AG10803 (cell line): Measurements from ENCODE around the gene DDX50.

Source experiments
- DNase-seq: peaks from one replicate; pipeline ENCODE4 v3.0.0; 2010; ENCODE audit warnings: low read depth
- H3K4me3 ChIP-seq: 2 replicates; pipeline ENCODE4 v1.5.1; 2011; ENCODE audit warnings: mild to moderate bottlenecking, low read length, control low read depth
- CTCF ChIP-seq: conservative IDR thresholded peaks from 2 replicates; pipeline ENCODE4 v1.5.1; 2011; ENCODE audit warnings: mild to moderate bottlenecking, low read length, control low read depth, inconsistent platforms

Gene DDX50

DNA sequence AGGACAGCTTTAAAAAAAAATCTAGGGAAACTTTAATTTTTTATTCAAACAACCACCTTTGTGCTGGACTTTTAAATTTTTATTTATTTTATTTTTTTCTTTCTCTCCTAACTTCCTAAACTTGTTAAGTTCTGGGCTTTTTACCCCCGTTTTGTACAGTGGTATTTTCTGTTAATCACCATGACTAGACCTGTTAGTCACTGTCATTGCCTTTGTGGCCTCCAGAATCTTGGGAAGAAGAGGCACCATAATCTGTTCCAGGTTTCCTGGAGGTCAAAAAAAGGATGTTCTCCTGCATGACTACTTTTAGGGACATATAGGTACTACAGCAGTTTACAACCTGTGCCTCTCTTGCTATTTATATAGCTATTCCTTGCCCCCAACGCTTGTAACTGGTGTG, 31.1 kb upstream of the DDX50 start:
- no peak for TF ChIP-seq CTCF
- no peak overlapping the region for H3K4me3 ChIP-seq
- DNase-seq: no peak

DNA sequence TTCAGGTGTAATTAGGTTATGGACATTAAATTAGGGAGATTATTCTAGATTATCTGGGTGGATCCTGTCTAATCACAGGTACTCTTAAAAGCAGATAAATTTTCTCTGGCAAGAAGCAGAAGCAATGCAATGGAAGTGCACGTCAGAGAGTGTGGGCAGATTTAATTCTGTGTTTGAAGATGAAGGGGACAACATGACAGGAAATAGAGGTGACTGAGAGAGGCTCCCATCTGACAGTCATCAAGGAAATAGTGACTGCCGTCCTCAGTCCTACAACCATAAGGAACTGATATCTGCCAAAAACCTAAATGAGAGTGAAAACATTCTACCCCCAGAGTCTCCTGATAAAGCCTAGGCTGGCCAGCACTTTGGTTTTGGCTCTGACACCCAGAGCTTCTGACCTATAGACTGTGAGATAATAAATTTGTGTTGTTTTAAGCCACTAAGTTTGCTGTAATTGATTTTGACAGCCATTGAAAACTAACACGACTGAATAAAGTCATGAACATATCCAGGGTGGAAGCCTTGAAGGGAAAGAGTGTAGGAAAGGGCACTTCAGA, 30.5 kb upstream of the DDX50 start:
- no peak overlapping the region for H3K4me3 ChIP-seq
- no peak for TF ChIP-seq CTCF
- no peak for DNase-seq

DNA sequence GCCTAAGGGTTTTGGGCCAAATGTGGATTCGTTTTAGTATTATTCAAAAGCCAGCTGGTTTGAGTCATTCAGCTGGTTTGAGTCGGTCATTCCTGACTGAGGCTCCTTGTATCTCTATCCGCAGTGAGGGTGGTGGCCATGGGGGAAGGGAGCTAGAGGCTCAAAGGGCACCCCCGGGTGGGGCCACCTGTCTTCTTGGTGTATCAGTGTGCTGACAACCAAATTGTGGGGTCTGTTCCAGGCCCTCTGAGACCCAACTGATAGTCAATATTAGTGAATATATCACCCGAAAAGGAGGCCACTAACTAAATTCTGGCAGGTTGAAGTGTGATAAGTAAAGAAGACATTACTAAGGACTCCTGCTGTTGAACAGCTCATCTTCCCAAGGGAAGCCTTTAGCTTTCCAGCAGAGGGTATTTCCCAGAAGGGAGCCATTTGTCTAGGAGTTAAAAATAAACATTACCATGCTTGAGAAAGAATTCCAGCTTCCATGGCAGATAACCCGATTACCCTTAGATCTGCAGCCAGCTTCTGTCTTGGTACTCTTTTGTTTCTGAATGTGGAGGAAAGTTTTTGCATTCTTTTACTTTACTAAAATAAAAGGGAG, 29.9 kb upstream of the DDX50 start:
- peak; percentile 35 for DNase-seq

DNA sequence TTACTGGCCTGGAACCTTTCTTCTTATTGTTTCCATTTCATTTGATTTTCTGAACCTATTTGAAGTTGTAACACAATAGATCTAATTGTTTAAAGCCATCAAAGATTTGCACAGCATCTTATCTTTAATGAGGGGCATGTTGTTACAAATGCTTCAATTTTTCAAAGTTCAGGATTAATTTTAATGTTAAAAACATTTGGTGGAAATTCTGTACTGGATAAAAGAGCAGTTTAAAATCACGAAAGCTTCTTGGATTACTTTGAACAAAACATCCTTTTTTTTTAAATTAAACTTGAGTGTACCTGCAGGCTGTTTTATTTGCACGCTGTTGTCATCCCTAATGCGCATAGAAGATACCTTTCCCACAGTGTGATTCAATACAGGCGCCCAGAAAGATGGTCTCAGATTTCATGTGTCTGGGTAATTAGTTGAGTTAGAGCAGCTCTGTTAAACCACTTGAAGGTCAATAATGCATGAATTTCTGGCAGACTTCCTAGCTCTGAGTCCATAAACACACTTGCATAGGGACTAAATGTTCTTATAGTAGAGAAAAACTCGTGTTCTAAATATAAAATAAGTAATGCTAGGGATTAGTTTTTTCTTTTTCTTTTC, 29.3 kb upstream of the DDX50 start:
- no peak for TF ChIP-seq CTCF
- peak; percentile 49 for DNase-seq
- H3K4me3 ChIP-seq: no peak overlapping the region

More for the DNA sequence above, 29.9 kb upstream of the DDX50 start:
- no peak overlapping the region for H3K4me3 ChIP-seq
- no peak for TF ChIP-seq CTCF

GRCh38 chr10:68876246-68877138, 24.6 kb upstream of the DDX50 start:
- DNase-seq: no peak
- TF ChIP-seq CTCF: no peak
- no peak overlapping the region for H3K4me3 ChIP-seq

DNA sequence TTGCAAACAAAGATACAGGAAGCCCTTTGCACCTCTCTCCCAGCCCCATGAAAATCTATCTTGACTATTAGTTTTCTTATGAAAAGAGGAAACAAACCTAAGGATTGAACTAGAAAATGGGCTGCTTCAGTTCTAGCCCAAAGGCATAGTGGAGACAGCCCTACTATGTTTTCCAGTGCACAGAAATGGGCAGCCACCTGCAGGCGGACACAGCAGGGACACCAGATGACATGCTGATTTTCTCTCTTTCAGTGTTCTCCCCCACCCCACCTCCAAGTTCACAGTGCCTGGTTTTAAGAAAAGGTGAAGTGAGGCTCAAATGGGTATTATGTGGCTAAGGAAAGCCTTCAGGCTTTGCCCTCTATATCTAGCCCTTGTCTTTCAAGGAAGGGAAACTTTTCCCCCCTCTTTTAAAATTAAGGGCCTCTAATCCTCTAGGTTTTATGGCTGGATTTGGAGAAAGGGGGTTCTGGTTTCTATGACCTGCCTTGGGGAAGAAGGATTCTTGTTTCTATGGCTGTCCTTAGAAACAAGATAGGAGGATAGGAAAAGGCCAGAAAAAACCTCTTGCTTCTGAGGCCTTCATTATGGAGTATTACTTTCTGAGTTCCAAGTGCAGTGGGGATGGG, 23.5 kb upstream of the DDX50 start:
- TF ChIP-seq CTCF: no peak
- no peak for DNase-seq
- no peak overlapping the region for H3K4me3 ChIP-seq
